ENCODE data around the gene RAB30.
"Not testable (repeated sequence)": the region's sequence is repeated elsewhere in the genome, so short reads cannot be mapped to it uniquely, and the experiment has no call there.

Gene RAB30

DNA sequence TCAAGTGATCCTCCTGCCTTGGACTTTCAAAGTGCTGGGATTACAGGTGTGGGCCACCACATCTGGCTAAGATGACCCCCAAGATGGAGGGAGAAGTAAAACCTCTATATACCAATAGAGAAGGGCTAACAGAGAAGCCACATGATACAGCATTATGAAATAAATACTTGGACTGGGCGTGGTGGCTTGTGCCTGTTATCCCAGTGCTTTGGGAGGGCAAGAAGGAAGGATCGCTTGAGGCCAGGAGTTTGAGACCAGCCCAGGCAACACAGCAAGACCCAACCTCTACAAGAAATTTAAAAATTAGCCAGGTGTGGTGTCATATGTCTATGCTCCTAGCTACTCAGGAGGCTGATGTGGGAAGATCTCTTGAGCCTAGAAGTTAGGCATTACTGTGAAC is 61.7 kb downstream of the RAB30 start:
- no peak for DNase-seq (ENCODE audit: low read depth)

DNA sequence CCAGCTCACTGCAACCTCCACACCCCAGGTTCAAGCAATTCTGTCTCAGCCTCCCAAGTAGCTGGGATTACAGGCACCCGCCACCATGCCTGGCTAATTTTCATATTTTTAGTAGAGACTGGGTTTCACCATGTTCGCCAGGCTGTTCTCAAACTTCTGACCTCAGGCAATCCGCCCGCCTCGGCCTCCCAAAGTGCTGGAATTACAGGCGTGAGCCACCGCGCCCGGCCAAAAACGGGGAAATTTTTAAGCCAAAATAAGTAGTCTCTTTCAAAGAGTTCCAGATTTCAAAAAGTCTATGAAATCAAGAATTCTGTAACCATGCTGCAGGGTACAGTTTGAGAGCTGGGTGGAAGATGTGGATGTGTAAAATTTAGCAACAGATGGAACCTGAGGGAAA is 62.6 kb downstream of the RAB30 start:
- not testable (repeated sequence) for DNase-seq (ENCODE audit: low read depth)

DNA sequence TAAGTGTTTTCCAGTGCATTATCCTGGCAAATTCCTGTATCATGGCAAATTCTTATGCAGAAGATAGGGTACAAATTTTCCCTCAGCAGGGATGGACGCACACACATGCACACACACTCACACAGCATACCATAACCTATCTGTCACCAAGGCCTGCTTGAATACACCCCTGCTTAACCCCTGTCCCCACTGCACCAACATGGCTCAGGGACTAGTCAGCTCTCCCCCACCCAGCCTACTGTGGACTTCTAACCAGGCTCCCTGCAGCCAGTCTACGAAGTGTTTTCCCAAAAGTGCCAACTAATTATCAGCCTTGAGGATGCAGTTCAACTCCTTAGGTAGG is 63.1 kb downstream of the RAB30 start:
- no peak for DNase-seq (ENCODE audit: low read depth)

DNA sequence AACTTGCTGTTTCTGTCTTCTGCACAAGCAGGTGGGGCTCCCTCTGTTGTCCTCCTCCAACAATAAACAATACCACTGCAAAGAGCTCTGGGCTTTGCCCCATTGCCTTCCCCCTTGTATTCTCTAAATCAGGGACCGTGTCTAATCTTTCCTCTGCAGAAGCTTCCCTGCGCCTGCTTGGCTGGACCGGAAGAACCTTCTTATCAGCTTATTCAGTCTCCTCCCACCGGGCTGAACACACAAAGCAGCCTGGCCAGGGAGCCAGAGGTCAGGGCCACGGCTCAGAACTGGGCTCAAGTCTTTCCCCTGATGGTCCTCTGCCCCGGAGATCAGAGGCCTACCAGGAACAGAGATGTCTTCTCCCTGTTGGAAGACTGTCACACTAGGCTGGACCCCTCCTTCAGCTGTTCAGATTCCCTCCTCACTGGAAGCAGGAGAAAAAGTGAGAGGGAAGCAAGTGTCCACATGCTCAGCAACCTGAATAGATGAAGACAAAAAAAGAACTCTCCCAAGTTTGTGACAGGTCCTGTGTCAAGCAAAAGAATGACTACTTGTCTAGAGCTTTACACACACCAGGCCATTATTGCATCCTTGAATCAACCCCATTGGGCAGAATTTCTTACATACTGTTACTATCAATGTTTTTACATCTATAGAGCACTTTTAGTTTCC is 63.7 kb downstream of the RAB30 start:
- no peak for DNase-seq (ENCODE audit: low read depth)

DNA sequence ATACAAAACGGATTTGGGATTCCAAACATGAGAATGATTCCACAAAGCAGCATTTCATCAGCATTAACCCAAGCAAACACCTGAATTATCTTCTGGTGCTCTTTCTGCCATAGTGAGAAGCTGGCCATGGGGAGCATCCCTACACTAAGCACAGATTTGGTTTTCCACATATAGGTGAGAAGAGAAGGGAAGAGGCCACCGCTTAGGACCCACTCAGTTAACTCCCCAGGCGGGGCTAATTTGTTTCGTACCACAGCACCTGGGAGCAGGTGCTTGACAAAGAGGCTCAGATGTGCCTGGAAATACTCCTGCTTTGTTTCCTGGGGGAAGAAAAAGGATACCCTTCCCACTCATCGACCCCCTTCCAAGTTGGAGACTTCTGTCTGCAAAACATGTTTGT is 64.2 kb downstream of the RAB30 start:
- DNase-seq (ENCODE audit: low read depth): no peak

DNA sequence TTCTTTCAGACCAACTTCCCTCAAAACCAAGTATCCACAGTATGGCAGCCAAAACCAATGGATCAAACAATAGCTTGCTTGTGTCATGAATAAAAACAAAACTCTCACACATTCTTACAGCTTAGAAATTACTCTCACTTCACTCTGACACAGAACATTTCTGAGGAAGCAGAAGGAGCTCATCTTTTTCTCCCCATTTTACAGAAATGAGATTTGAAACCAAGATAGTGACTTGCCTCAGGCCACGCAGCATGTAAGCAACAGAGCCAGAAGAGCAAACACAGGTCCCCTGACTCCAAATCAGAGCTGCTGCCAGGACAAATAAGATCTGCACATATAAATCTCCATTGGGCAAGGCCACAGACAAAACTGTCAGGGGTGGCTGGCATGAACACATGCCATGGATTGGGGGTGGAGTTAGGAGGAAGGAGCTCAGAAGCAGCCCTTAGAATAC is 64.8 kb downstream of the RAB30 start:
- DNase-seq (ENCODE audit: low read depth): no peak

DNA sequence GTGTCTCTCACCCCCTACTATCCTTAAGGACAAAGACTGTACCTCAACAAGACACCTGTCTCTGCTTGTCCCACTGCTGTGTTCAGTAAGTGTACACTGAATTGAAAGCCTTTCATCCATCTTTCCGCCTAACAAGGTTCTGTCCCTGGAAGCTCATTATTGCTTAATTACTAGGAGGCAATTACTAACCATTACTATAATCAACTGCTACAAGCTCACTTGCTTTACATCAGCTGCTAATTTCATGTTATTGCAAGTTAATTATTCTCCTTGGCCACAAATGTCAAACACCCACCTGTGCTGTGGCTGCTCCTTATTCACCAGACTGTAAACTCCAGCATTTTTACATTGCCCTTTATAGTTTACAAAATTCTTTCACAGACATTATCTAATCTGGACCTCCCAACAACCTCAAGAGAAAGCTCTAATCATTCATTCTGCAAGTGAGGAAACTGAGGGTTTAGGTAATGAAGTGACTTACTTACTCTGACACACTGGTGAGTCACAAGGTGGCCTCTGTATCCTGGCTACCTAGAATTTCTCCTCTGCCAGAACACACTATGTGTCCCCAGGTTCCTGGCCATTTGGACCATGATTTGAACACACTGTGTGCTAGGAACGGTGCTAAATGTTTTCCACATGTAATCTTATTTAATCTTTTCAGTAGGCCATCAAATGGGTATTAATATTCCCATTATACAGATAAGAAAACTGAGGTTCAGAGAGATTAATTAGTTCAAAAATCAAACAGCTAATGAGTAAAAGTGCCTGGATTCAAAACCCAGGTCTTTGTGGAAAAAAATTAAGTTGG is 66.7 kb downstream of the RAB30 start:
- DNase-seq (ENCODE audit: low read depth): no peak

DNA sequence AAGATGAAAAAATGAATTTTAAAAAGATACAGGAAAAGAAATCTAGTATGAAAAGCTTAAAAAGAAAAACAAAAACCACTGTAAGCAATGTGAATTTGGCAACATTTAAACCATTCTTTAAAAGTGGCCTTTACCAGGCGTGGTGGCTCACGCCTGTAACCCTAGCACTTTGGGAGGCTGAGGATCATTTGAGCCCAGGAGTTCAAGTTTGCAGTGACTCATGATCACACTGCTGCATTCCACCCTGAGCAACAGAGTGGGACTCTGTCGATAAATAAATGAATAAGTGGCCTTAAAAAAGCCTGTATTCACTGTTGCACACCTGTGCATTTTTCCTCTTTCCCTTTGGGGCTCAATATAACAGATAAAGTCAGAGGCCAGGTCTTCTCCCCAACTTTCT is 69.2 kb downstream of the RAB30 start:
- DNase-seq (ENCODE audit: low read depth): no peak

DNA sequence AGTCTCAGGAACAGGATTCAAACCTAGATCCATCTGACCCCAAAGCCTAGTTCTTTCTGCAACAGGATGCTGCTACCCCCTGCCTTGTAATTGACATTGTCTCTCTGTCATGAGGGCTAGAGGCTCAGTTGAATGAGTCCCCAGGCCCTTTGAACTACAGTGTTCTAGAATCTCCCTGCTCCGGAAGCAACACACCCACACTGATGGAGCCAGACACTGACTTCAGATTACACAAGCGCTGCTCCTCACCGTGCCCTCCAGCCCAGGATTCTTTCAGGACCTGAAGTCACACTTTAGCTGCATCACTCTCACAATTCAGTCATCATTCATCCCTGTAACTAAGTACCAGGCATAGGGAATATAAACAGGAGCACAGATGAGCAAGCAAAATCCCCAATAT is 69.6 kb downstream of the RAB30 start:
- DNase-seq (ENCODE audit: low read depth): no peak

DNA sequence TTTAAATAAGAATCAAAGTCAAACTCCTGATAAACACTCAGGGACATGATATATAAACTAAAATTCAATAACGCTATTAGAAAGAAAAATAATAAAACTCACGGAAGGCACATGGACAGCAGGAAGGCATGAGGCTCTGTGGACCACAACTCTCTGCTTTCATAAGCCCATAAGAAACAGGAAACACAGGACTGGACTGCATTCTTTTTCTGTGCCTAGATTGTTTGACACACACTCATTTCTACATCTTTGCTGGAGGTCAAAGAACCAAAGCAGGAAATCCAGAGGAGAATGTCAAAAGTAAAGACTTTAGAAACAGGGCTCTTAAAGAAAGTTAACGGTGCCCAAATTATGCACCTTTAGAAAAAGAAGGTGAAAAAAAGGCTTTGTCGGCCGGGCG is 71.3 kb downstream of the RAB30 start:
- DNase-seq (ENCODE audit: low read depth): no peak

DNA sequence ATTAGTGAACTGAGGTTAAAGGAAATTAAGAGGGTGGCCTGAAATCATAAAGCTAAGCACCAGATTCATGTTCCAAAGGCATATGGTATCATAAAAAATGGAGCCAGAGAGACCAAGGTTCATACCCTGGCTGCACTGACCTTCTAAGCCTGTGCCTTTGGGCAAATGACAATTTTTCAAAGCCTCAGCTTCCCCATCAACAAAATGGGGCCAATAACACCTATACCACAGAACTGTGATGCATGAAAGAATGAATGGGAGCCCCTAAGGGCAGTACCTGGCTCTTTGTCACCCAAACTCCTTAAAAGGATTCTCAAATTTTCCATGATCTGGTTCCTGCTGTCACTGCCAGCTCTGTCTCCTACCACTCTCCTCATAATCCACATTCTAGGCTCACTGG is 72.5 kb downstream of the RAB30 start:
- no peak for DNase-seq (ENCODE audit: low read depth)

DNA sequence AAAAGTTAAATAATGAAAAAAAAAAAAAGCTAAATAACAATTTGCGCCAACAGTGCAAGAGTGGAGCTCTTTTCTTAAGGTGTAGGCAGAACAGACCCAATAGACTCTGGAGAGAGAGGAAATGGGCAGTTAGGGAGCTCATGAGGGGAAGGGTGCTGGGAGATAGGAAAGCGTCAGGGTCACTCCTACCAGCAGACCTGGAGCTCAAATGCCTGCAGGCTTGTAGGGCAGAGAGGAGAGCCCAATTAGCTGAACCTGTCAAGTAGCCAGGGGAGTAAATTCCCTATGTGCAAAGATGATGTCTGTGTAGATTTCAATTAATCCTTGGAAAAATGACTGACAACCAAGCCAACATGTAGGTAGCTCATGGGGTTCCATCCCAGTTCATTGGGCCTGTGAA is 73.0 kb downstream of the RAB30 start:
- no peak for DNase-seq (ENCODE audit: low read depth)

DNA sequence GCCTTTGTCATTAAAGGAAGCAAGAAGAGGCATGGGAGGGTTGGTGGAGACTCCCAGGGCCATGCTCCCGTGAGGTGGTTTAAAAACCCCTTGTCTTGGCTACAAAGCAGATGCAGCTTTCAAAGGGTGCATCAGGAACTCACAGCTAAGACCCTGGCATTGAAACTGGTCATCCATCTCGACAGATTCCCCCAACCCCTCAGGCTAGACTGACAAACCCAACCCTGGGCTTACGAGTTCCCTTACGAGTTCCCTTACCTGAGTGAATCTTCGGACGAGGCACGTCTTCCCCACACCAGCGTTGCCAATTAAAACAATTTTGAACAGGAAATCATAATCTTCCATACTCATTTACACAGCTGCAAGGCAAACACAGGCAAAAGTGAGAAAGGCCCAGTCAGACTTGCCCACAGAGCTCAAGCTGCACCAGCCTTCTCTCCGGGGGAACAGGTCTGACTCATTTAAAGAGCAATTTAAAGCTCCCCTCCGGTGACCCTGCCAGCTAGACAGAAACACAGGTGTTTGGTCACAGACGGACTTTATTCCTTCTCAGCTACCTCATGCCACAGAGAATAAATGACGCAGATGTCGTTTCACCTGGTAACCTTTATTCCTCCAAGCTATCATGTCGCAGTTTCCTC is 74.6 kb downstream of the RAB30 start:
- DNase-seq (ENCODE audit: low read depth): no peak

DNA sequence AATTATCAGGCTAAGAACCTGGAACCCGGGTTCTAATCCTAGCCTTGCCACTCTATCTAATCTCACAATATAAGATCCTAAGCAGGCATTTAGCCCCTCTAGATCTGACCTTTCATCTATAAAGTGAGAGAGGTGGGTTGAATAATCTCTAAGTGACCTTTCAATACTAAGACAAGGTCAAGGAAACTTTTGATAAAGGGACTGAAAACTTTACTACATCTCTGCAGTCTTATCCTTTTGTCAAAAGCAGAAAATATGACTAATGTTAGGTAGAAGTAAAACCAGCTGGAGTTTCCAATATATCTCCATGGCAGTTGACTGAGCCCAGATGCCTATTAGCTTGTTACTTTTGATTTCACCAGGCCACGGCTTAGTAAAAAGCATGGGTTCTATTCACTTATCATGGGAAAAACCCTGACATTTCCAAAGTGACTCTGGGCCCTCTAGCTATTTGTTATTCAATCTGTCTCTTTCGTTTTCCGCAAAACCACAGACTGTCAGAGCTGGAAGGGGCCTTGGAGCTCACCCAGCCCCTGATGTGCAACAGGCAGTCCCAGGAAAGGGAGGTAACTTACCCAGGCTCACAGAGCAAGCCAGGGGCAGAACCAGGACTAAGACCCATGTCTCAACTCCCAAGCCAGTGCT is 75.8 kb downstream of the RAB30 start:
- no peak for DNase-seq (ENCODE audit: low read depth)

DNA sequence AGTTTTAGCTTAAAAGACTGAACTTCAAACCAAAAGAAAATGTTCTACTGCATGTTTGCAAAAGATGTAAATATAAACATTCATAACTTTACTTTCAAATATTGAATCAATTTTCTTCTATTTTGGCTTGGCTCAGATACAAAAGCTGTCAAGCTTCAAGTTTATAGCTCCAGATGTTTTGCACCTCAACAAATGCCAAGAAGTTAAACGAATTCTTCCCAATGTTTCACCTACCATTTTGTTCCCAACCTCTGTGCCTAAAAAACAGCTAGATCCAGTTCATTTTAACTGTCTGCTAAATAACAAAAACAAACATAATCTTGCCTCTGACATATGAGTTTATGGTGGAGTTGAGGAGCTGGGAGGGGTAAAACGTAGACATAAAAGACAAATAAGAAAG is 76.5 kb downstream of the RAB30 start:
- DNase-seq (ENCODE audit: low read depth): no peak

DNA sequence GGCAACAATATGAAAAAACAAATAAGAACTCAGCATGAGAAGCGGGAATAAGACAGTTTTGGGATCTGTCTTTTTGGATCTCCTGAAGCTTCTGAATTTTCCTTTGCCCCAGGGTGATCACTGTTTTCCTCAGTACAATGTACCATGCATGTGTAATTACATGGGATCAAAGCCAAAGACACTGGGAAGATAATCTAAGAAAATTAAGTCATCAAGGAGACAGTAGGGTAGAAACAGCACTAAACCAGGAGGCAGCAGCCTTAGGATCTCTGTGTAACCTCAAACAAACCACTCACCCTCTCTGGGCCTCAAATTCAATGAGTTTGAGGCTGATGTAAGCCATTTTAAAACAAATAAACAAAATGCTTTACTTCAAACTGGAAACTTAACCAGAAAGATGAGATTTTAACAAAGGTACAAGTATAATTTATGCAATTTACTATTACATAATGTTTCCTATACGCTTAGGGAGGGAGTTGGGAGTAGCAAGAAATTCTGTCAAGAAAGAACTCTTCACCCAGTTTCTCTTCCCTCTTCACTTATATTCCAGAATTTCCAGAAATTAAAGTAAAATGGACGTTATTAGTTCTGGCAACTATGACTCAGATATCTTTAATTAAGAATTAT is 77.0 kb downstream of the RAB30 start:
- no peak for DNase-seq (ENCODE audit: low read depth)

DNA sequence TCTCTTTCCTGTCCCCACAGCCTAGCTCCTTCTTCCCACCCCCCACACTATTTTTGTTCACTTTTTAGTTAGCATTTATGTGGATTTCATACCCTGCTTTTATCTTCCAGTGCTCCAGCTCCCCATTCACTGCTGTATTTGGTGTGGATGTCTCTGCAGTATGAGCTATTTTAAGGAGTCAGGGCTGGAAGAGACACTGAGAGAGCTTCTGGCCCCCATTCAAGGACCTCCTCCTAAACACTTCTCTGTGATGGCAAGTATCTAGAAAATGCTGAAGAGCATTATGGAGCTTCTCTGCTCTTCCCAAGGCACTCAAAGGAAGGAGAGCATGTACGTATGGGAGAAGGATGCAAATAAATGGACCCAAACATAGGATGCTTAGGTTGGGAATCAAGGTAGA is 79.5 kb downstream of the RAB30 start:
- DNase-seq (ENCODE audit: low read depth): no peak

DNA sequence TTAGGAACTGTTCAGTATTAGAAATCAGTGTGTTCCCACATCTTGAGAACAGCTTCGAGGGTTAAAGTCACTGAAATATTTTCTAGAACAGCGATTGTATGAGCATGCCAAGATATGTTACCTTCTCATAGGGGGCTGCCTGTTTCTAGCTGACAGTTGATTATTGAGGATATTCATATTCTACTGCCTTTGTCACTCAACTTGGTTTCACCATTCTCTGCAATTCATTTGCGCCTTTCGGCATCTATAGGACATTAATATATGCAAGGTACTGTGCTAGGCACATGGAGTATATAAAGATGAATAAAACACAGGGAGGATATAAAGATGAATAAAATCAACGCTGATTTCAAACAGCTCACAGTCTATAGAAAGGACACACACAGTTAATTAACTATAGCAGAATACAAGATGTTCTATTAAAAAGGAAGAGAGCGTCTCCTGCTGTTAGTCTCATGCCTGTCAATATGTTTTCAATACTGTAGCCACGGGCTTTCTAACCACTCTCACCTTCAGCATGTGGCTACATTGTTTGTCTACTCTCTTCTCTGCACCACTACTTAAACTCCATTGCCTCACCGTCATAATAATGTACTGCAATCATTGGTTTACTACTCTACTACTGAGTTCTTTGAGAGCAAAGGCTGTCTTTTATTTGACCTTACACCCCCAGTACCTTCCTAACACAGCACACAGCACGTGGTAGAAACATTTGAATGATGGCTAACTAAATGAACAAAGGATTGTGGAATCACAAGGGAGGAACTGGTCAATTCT is 81.9 kb downstream of the RAB30 start:
- DNase-seq (ENCODE audit: low read depth): no peak

DNA sequence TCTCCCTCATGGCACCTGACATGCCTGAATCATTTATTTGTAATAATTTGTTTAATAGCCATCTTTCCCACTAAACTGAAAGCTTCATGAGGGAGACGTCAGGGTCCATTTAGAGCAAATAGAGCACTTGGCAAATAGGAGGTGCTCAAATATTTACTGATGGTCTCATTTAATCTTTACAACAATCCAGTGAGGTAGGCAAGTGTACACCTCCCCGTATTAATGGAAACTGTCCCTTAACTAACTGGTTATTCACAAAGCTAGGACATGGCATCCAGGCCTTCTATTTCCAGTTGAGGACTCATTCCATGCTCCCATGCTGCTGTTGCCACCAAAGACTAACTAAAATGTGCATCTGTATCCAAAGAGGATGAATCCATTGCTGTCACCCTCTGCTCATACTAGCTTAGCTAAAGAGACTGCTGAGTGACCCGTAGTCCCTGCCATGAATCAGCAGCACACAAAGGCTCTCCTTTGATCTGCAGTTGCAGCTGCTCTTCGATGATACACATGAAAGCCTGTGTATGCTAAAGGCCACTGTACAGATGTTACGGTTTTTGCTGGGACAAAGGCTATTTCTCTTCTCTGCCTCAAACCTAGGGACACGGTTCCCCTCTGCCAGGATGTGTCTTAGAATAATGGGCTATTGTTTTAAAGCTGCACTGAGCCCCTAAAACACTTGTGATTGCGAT is 82.6 kb downstream of the RAB30 start:
- DNase-seq (ENCODE audit: low read depth): no peak

DNA sequence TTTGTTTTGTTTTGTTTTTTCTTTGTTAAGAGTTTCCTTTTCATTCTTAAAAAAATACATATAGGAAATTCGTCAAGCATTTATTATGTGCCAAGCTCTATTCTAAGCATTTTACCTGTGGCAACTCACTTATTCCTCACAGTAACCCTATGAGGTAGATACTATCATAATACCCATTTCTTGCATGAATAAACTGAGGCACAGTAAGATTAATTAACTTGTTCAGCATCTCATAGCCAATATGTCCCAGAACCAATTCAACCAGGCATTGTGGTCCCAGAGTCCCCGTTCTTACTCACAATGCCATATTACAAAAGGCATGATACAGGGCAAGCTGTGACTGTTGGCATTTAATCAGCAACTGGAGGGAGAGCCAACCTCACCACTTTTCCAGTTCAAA is 83.7 kb downstream of the RAB30 start:
- DNase-seq (ENCODE audit: low read depth): no peak

DNA sequence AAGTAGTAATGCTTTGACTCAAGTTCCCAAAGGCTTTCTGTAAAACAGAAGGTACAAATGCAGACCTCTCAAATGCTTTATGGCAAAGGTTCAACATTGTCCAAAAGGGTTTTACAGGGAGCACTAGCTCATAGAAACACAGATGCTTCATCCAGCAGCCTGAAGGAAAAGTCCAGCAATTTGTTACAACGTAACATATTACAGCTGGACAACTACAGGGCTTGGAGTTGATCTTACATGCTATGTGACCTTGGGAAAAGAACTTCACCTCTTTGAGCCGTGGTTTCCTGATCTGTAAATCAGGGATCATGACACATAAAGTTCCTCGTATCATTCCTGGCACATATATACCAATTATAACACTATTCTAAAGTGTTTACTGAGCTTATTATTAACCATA is 85.3 kb downstream of the RAB30 start:
- DNase-seq (ENCODE audit: low read depth): no peak
